Activated naive CD8-positive, alpha-beta T cell treated with anti-CD3 and anti-CD28 coated beads for 36 hours (primary cell): ENCODE measurements around the gene PHACTR3. TPM values are rescaled to one million over a fixed set of nuclear protein-coding genes. Genes with fewer than 3 reads are reported as not detected.

ENCODE experiments used
- DNase-seq: peaks from one replicate; pipeline ENCODE4 v3.0.0; 2021
- H3K27ac Mint-ChIP-seq: one replicate; pipeline ENCODE4 v1.8.0; 2022; ENCODE audit warnings: mild to moderate bottlenecking, moderate library complexity, mixed read lengths
- H3K27me3 Mint-ChIP-seq: one replicate; pipeline ENCODE4 v1.8.0; 2022; ENCODE audit warnings: mild to moderate bottlenecking, mixed read lengths
- H3K36me3 Mint-ChIP-seq: one replicate; pipeline ENCODE4 v1.8.0; 2021; ENCODE audit warnings: mild to moderate bottlenecking, mixed read lengths
- H3K4me1 Mint-ChIP-seq: one replicate; pipeline ENCODE4 v1.8.0; 2021; ENCODE audit warnings: mixed read lengths
- H3K4me3 Mint-ChIP-seq: one replicate; pipeline ENCODE4 v1.8.0; 2022; ENCODE audit warnings: mild to moderate bottlenecking, moderate library complexity, mixed read lengths
- H3K9me3 Mint-ChIP-seq: one replicate; pipeline ENCODE4 v1.8.0; 2022; ENCODE audit warnings: mixed read lengths
- total RNA-seq, 2 experiments: library from RNA; stranded (reverse); gene quantifications; one replicate each; pipeline ENCODE4 v1.2.3, GENCODE V29; 2021

The PHACTR3 gene
- total RNA-seq, 2 experiments from 2014 or later = not detected

DNA sequence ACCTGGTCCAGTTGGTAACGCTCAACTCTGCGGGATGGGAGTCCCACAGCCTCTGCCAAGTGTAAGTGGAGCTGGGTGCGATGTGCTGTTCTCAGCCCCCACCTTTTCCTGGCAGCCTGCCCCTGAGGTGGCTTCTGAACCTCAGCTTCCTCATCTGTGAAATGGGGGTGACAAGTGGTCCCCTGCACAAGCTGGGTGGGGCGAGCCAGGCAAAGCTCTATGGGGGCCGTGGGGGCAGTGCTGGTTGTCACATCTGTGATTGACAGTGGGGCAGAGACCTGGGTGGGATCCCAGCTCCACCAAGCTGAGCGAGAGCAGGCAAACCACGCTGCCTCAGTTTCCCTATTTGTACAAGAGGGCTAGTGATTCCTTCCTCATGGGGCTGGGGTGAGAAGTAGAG, 166.5 kb downstream of the PHACTR3 start:
- Mint-ChIP-seq H3K27me3 (peaks cover 3% of the 10 kb centered on the region), H3K4me1 (no peaks in the 10 kb centered on the region)

DNA sequence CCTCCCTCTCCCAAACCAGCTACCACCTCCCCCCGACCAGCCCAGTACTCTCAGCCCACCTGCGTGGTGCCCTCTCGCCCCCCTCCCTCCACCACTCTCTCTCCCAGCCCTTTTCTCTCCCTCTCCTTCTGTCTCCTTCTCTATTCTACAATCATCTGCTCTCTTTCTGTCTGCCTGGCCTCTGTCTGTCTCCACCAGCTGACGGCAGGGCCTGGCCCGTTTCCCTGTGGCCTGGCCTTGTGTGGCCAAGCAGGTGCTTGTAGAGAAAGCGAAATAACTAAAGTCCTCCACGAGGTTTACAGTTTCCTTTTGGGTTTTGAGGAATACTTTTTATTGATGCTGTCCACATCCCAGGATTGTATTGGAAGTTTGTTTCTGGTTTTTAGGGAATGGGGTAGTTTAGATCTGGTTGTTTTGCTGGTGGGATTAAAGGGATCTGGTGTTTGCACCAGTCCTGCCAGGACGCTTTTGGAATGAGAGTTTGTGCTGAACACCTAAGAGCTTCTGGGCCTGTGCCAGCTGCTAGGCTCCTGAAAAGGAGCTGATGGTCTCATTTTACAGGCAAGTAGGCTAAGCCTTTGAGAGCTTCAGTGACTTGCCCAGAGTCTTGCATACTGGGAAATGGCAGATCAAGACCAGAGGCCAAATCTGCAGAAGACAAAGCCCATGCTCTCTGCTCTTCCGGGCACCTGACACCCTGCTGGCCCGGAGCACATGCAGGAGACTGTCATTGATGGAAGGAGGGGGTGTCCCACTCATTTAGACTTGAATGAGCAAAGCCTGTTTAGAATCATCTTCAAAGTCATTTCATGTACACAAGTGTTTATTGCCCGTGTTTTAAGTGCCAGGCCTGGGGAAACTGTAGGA, 167.4 kb downstream of the PHACTR3 start:
- Mint-ChIP-seq H3K27ac (no peak overlapping the region), H3K9me3 (no peaks in the 10 kb centered on the region), H3K36me3 (no peaks in the 10 kb centered on the region), H3K4me3 (peak overlapping the region; percentile 23), H3K27me3 (no peaks in the 10 kb centered on the region), H3K4me1 (no peaks in the 10 kb centered on the region)
- DNase-seq = no peak

More for the DNA sequence above, 166.5 kb downstream of the PHACTR3 start:
- Mint-ChIP-seq H3K9me3 (no peaks in the 10 kb centered on the region), H3K27ac (no peak overlapping the region), H3K4me3 (no peak overlapping the region), H3K36me3 (no peaks in the 10 kb centered on the region)
- DNase-seq = no peak

DNA sequence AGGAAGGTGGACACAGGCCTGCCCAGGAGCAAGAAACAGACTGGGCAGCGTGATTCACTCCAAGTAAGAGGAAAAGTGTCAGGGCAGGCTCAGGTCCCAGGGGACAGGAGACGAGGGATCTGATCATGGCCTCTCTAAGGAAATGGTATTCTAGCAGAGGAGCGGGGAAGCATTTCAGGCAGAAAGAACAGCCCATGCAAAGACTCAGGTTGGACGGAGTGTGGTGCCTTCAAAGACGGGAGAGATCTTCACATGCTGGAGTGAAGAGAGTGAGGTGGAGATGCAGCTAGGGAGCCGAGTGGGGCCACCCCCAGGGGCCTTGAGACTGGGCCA, 168.0 kb downstream of the PHACTR3 start:
- no peak overlapping the region for H3K27ac Mint-ChIP-seq
- H3K9me3 Mint-ChIP-seq = no peaks in the 10 kb centered on the region
- H3K27me3 Mint-ChIP-seq = no peaks in the 10 kb centered on the region
- H3K4me3 Mint-ChIP-seq = no peak overlapping the region
- no peak for DNase-seq
- no peaks in the 10 kb centered on the region for H3K4me1 Mint-ChIP-seq
- no peaks in the 10 kb centered on the region for H3K36me3 Mint-ChIP-seq

DNA sequence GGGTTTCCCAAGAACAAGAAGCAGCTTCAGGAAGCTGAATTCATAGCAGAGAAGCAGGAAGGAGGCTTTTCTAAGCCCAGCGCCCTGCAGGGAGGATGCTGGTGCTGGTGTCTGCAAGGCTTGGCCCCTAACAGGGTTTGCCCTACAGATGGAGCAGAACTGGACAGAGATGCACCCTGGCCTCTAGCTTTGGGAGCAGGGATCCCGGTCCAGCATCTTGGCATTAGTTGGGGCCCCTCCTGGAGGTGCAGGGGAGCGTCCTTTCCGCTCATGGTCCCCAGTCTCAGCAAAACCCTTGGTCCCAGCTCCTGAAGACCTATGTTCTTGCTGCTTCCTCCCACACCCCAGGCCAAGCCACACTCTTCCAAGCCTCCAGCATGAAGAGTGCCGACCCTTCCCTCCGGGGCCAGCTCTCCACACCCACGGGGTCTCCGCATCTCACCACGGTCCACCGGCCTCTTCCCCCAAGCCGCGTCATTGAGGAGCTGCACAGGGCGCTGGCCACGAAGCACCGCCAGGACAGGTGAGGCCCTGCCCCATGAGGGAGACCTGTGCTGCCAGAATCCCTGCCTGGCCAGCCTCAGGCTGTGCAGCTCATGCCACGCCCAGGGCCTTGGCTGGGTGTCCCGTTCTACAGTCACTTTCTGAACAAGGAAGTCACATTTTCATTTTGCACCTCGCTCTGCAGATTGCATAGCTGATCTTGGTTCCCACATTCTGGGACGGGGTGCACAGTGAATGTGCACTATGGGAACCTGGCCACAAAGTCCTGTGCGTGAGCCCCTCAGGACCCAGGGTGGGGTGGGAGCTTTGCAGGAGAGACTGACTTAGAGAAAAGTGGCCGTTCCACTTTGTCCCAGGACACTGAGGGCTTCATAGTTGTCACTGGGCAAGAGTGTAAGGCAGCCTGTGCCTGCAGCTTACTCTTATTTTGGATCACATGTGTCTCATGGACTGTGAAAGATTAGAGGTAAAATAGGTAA, 168.9 kb downstream of the PHACTR3 start:
- no peak for DNase-seq
- no peaks in the 10 kb centered on the region for H3K9me3 Mint-ChIP-seq
- no peak overlapping the region for H3K4me3 Mint-ChIP-seq
- H3K27me3 Mint-ChIP-seq = no peaks in the 10 kb centered on the region
- H3K36me3 Mint-ChIP-seq = no peaks in the 10 kb centered on the region
- H3K27ac Mint-ChIP-seq = no peak overlapping the region
- H3K4me1 Mint-ChIP-seq = no peaks in the 10 kb centered on the region

DNA sequence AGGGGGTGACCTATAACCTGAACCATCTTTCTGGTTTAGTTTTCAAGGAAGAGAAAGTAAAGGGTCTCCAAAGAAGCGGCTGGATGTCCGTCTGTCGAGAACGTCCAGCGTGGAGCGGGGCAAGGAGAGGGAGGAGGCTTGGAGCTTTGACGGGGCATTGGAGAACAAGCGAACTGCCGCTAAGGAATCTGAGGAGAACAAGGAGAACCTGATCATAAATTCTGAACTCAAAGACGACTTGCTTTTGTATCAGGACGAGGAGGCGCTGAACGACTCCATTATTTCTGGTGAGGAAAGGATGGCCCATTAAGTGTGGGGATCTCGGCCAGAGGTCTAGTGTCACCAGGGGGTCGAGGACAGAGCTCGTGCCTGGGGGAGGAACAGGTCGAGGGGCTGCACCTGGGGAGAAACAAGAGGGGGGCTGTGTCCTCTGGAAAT, 169.9 kb downstream of the PHACTR3 start:
- no peaks in the 10 kb centered on the region for H3K4me1 Mint-ChIP-seq
- H3K36me3 Mint-ChIP-seq = no peaks in the 10 kb centered on the region
- H3K27me3 Mint-ChIP-seq = no peaks in the 10 kb centered on the region
- H3K4me3 Mint-ChIP-seq = no peak overlapping the region
- no peaks in the 10 kb centered on the region for H3K9me3 Mint-ChIP-seq
- DNase-seq = no peak
- H3K27ac Mint-ChIP-seq = no peak overlapping the region

DNA sequence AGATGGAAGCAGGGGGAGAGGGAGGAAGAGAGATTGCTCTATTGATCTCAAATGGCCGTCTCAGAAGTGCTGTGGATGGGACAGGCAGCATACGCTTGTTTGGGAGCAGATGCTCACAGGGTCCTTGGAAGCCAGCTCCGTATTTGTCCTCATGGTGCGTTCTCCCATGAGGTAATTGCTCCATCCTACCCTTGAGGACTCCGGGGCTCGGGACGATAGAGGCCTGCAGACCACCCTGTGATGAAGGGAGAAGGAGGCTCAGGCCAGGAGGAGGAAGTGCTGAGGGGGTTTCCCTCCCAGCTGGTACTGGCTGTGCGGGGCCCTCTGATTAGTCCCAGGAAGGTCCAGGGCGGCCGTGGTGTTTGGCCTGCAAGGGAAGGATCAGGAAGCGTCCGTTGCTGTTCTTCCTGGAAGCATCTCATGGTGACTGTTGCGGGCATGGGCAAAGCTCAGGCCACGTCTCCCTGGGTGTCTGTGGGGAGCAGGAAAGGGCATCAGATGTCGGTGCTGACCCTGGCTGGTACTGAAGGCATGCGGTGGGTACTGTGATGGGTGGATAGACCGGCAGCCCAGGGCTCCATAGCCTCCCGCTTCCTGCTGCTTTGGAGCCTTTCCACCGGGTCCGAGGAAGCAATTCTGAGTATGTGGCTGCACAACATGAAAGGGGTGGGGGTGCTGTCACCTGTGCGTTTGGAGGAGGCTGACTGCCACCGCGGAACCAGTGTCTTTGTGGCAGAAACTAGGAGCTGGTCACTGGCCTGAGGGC, 170.8 kb downstream of the PHACTR3 start:
- Mint-ChIP-seq H3K9me3 (no peaks in the 10 kb centered on the region), H3K4me1 (no peaks in the 10 kb centered on the region), H3K4me3 (no peak overlapping the region), H3K36me3 (no peaks in the 10 kb centered on the region), H3K27ac (no peak overlapping the region), H3K27me3 (no peaks in the 10 kb centered on the region)
- no peak for DNase-seq

DNA sequence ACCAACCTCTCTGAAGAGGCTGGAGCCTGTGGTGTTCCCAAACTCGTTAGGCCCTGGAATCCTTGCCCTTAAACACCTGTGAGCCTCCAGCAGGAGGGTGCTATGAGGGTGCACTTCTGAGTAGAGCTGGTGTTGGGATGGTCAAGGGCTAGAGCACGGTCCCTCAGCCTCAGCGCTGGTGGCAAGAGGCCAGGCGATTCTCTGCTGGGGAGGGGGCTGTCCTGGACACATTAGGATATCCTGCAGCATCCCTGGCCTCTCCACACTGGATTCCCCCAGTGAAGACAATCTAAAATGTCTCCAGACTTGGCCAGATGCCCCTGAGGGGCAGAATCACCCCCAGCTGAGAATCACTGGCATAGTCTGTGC, 171.3 kb downstream of the PHACTR3 start:
- Mint-ChIP-seq H3K4me1 (no peaks in the 10 kb centered on the region), H3K36me3 (no peaks in the 10 kb centered on the region), H3K4me3 (no peak overlapping the region), H3K9me3 (no peaks in the 10 kb centered on the region), H3K27me3 (no peaks in the 10 kb centered on the region), H3K27ac (no peak overlapping the region)
- no peak for DNase-seq

DNA sequence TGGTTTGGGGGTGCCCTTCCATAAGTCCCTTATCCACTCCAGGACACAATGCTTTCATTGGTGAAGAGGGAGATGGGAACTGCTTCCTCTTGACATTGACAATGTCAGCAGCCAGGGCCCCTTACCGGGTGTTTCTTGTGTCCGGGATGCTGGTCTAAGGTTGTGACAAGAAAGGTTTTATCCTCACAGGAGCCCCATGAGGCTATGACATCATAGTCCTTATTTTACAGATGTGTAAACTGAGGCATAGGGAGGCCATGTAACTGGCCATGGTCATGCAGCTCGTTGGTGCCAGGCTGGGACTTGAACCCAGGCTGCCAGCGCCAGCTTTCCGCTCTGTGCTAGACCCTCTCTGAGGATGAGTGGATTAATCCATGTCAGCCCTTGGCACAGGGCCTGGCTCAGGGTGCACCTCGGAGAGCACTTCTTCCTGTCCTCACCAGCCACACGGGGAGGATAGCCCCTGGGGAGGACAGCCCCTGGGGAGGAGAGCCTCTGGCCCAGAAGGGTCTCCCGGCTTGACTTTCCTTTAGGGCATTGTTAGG, 171.8 kb downstream of the PHACTR3 start:
- Mint-ChIP-seq H3K27ac (no peak overlapping the region), H3K27me3 (no peaks in the 10 kb centered on the region), H3K36me3 (no peaks in the 10 kb centered on the region), H3K4me1 (no peaks in the 10 kb centered on the region), H3K4me3 (no peak overlapping the region), H3K9me3 (no peaks in the 10 kb centered on the region)
- no peak for DNase-seq

DNA sequence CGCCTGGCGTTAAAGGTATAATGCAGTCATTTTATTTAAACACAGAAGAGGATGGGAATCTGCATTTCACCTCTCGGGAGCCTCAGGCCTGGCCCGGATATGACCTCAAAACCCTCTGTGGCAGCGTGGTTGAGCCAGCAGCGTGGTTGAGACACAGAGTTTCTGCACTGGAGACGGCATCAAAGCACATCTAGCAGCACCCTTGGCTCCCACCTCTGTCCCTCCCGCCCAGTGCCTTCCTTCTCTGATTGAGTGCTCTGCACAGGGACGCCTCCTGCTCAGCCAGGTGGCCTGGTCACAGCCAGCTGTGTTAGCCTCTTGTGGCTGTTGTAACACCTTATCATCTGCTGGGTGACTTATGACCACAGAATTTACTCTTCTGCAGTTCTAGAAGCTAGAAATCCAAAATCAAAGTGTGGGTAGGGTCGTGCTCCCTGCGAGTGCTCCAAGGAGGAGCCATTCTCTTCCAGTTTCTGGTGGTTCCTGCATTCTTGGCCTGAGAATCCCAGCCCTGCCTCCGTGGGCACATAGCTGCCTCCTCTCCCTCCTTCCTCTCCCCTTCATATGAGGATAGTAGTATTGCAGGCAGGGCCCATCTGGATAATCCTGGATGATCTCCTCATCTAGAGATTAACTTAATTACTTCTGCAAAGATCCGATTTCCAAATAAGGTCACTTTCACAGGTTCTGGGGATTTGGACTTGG, 172.4 kb downstream of the PHACTR3 start:
- Mint-ChIP-seq H3K4me1 (no peaks in the 10 kb centered on the region), H3K27me3 (no peaks in the 10 kb centered on the region), H3K9me3 (no peaks in the 10 kb centered on the region), H3K36me3 (no peaks in the 10 kb centered on the region), H3K4me3 (no peak overlapping the region), H3K27ac (no peak overlapping the region)
- no peak for DNase-seq

DNA sequence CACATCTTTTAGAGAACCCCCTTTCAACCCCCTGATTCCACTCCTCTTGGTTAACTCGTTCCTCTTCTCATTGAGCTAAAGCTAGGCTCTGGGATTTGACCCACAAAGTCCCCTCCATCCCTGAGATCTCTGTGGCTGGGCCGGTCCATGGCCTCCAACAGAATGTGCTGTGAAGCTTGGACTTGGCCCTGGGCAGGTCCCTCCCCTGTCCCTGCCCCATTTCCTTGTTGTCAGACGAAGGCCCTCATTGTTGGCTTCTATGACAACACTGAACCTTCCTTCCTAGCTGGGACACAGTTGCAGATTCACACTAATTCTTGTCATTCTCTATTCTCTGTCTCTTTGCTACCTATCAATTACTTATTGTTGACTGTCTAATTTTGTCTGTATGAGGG, 173.0 kb downstream of the PHACTR3 start:
- no peaks in the 10 kb centered on the region for H3K27me3 Mint-ChIP-seq
- no peaks in the 10 kb centered on the region for H3K4me1 Mint-ChIP-seq
- no peaks in the 10 kb centered on the region for H3K9me3 Mint-ChIP-seq
- DNase-seq = no peak
- no peak overlapping the region for H3K4me3 Mint-ChIP-seq
- no peak overlapping the region for H3K27ac Mint-ChIP-seq
- H3K36me3 Mint-ChIP-seq = no peaks in the 10 kb centered on the region

DNA sequence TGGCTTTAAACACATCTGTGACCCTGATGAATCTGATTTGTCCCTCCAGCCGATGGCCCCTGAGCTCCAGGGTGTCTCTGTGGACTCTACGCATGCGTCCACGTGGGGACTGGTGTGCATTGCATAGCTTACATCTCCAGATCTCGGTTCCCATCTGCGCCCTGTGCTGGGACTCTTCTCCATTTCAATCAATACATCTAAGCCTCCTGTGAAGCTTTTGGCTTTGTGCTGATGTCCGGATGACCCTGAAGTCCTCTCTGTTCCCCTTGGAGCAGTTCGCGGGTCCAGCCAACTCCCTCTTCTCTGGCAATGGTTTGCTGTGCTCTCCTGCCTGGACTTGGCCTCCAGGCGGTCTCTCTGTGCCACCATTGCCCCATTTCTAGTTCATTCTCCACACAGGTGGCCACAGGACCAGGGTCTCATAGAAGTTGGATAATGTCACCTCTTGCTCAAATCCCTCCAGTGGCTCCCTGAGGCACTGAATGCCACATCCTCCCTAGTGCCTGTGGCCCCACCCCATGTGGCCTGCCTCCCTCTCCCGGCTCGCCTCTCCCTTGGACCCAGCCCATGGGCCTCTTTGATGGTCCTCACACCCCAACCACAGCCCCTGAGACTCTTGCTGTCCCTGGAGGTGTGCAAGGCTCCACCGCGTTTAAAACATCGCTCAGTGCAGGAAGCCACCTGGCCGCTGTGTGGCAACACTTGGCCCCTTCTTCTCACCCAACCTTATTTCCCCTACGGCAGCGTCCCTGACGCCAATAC, 173.7 kb downstream of the PHACTR3 start:
- Mint-ChIP-seq H3K4me1 (no peaks in the 10 kb centered on the region), H3K27ac (no peak overlapping the region), H3K27me3 (no peaks in the 10 kb centered on the region), H3K9me3 (no peaks in the 10 kb centered on the region), H3K36me3 (no peaks in the 10 kb centered on the region), H3K4me3 (no peak overlapping the region)
- DNase-seq = no peak

DNA sequence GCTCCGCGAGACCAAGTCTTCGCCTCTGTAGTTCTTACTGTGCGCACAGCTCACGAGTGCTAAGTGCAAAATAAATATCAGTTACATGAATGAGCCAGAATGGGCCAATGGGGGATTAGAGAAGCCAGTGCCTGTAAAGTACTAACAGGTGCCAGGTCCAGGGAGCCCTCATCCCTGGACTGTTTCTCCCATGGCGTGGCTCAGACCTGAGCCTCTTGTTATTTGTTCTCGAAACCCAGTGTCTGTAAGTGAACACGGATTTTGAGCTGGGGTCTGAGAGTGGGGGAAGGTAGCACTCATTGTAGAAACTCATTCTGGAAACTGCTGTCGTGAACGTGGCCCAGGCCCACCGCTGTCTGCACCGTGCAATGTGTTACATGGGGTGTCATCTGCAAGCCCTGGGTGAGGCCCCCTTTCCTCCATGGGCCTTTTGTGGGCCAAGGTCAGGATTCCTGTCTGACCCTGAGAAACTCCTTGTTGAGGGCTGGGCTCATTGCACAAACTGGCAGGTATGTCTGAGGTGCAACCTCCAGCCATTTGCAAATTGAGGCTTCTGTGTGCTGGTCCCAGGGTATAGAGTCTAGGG, 174.4 kb downstream of the PHACTR3 start:
- Mint-ChIP-seq H3K4me3 (no peak overlapping the region), H3K27me3 (no peaks in the 10 kb centered on the region), H3K4me1 (no peaks in the 10 kb centered on the region), H3K9me3 (no peaks in the 10 kb centered on the region), H3K36me3 (no peaks in the 10 kb centered on the region), H3K27ac (no peak overlapping the region)
- no peak for DNase-seq

DNA sequence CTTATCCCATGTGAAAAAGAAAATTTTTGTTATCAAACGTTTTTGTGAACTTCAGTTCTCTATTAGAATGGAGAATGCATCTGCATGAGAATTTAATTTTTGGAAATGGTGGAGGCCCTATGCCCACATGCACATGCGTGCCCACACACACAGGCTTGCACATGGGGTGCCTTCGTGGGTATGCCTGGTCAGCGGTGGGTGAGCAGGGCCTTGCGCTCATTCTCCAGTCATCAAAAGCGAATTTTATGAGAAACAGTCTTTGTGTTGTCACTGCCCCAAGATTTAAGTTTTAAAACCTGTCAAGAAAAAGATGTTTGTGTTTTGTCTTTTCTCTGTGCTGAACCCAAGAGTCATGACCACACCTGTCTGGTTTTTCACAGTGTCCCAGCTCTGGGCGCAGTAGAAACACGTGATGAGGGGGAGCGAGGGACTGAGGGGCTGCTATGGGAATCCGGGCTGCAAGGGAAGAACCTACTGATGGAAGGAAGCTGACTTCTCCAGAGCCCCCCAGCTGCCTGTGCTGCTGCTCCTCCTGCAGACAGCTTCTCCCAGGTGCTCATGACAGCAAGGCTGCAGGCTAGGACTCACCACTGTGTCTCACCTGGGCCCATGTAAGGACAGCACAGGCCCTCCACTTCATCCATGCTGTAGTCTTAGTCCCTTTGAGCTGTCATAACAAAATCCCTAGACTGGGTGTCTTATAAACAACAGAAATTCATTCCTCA, 175.5 kb downstream of the PHACTR3 start:
- Mint-ChIP-seq H3K9me3 (no peaks in the 10 kb centered on the region), H3K27me3 (no peaks in the 10 kb centered on the region), H3K4me1 (no peaks in the 10 kb centered on the region), H3K27ac (no peak overlapping the region), H3K36me3 (no peaks in the 10 kb centered on the region), H3K4me3 (no peak overlapping the region)
- DNase-seq = no peak
